Endothelial cell (in vitro differentiated cells): ENCODE data around the gene TP53INP2. TPM values are rescaled to one million over a fixed set of nuclear protein-coding genes. Genes with fewer than 3 reads are reported as not detected.
"Not testable (repeated sequence)": the region's sequence is repeated elsewhere in the genome, so short reads cannot be mapped to it uniquely, and the experiment has no call there.

Experiments used
- DNase-seq: peaks from one replicate; pipeline ENCODE4 v3.0.0; 2021; ENCODE audit warnings: low spot score
- H3K27ac Mint-ChIP-seq: one replicate; pipeline ENCODE4 v1.8.0; 2021; ENCODE audit warnings: mixed read lengths, inconsistent platforms; ENCODE audit not compliant: unreplicated experiment
- H3K27me3 Mint-ChIP-seq: one replicate; pipeline ENCODE4 v1.8.0; 2021; ENCODE audit warnings: mild to moderate bottlenecking, moderate library complexity, mixed read lengths, inconsistent platforms; ENCODE audit not compliant: unreplicated experiment
- H3K36me3 Mint-ChIP-seq: one replicate; pipeline ENCODE4 v1.8.0; 2021; ENCODE audit warnings: mild to moderate bottlenecking, low read depth, mixed read lengths, inconsistent platforms; ENCODE audit not compliant: unreplicated experiment
- H3K4me1 Mint-ChIP-seq: one replicate; pipeline ENCODE4 v1.8.0; 2021; ENCODE audit warnings: mild to moderate bottlenecking, mixed read lengths, inconsistent platforms; ENCODE audit not compliant: unreplicated experiment
- H3K4me3 Mint-ChIP-seq: one replicate; pipeline ENCODE4 v1.8.0; 2021; ENCODE audit warnings: mild to moderate bottlenecking, mixed read lengths, inconsistent platforms; ENCODE audit not compliant: unreplicated experiment
- H3K9me3 Mint-ChIP-seq: one replicate; pipeline ENCODE4 v1.8.0; 2021; ENCODE audit warnings: mixed read lengths, inconsistent platforms; ENCODE audit not compliant: unreplicated experiment
- CTCF ChIP-seq: fragments of 200-600 bp; sonication (generic); IDR thresholded peaks from one replicate; pipeline ENCODE4 v1.5.0; 2021; ENCODE audit warnings: antibody characterized with exemption; ENCODE audit not compliant: unreplicated experiment
- total RNA-seq: library from RNA; stranded (reverse); fragmentation: NEBNext Ultra II Directional; extraction: Animal tissue kit (Norgen Biotek cat#: 25700); gene quantifications from one replicate; pipeline ENCODE4 v1.2.1, GENCODE V29; 2021; ENCODE audit not compliant: unreplicated experiment

The TP53INP2 gene
- total RNA-seq, 1 donor from 2014 or later: 68.5 TPM

GRCh38 chr20:34711813-34712430 is 7.8 kb downstream of the TP53INP2 start:
- H3K4me1 Mint-ChIP-seq: peaks cover 21% of the 10 kb centered on the region
- DNase-seq: no peak
- H3K9me3 Mint-ChIP-seq: no peaks in the 10 kb centered on the region
- H3K27me3 Mint-ChIP-seq: peaks cover 8% of the 10 kb centered on the region
- H3K4me3 Mint-ChIP-seq: no peak overlapping the region
- peaks cover 34% of the 10 kb centered on the region for H3K36me3 Mint-ChIP-seq
- no peak overlapping the region for H3K27ac Mint-ChIP-seq
- no peak for TF ChIP-seq CTCF

DNA sequence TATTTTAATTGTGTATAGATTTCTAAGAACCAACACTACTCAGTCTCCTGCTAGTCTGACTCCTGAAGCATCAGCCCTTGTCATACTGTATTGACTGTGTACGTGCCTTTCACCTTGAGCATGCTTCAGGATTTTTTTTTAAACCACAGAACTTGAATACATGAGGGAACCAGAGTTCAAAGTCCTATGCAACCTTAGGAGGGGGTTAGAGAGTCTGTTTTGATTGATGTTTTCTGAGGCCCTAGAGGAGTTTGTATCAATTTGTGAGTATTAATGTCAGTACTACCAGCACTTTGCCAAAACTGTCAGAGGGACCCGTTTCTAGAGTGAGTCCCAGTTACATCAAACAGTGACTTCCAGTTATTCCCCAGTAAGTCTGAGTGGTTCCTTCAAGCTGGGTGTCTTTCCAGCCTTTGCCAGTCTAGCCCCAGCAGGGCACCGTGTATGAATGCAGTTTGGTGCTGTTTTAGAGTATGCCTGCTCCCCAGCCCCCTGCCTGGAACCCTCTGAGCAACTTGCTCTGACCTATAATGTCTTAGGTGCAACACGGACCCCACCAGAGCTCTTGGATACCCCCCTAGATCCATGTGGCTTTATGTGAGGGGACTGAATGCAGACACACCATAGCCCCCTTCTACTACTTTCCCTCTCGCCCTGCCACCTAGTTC is 8.5 kb downstream of the TP53INP2 start:
- Mint-ChIP-seq H3K9me3 (no peaks in the 10 kb centered on the region), H3K4me3 (peak overlapping the region; percentile 2), H3K27ac (peak overlapping the region; percentile 37), H3K4me1 (peaks cover 16% of the 10 kb centered on the region), H3K36me3 (peaks cover 30% of the 10 kb centered on the region), H3K27me3 (peaks cover 8% of the 10 kb centered on the region)
- no peak for DNase-seq
- no peak for TF ChIP-seq CTCF

GRCh38 chr20:34713194-34713943 is 9.2 kb downstream of the TP53INP2 start:
- Mint-ChIP-seq H3K27ac (no peak overlapping the region), H3K4me3 (no peak overlapping the region)

GRCh38 chr20:34713944-34714515 is 9.9 kb downstream of the TP53INP2 start:
- DNase-seq, H3K27ac Mint-ChIP-seq, H3K27me3 Mint-ChIP-seq, H3K9me3 Mint-ChIP-seq, H3K4me1 Mint-ChIP-seq, H3K4me3 Mint-ChIP-seq: not testable (repeated sequence)
- H3K36me3 Mint-ChIP-seq: peaks cover 26% of the 10 kb centered on the region

More at GRCh38 chr20:34713194-34713943, 9.2 kb downstream of the TP53INP2 start:
- TF ChIP-seq CTCF: no peak
- Mint-ChIP-seq H3K4me1 (peaks cover 10% of the 10 kb centered on the region), H3K9me3 (no peaks in the 10 kb centered on the region), H3K36me3 (peaks cover 28% of the 10 kb centered on the region), H3K27me3 (peaks cover 8% of the 10 kb centered on the region)
- DNase-seq: no peak

DNA sequence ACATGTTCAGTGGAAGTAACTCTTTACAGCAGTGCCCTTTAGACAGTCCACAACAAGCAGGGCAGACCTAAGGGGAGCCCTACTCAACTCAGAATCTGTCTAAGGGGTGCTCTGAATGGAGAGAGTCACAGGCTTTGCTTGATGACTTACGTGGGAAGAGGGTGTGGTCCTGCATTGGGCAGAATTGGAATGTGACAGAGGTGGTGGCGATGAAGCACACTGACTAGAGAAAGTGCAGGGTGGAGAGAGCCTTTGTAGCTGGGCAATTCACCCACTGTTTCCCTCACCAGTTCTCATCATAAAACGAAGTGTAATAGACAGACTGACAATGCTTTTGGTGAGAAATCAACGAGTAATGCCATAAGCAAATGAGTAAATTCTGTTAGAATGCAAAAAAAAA is 11.2 kb downstream of the TP53INP2 start:
- Mint-ChIP-seq H3K9me3 (no peaks in the 10 kb centered on the region), H3K27me3 (peaks cover 6% of the 10 kb centered on the region), H3K4me3 (no peak overlapping the region), H3K27ac (no peak overlapping the region), H3K36me3 (peaks cover 23% of the 10 kb centered on the region), H3K4me1 (peaks cover 6% of the 10 kb centered on the region)
- TF ChIP-seq CTCF: no peak
- no peak for DNase-seq
